GM23338 (cell line): ENCODE data around the gene FRYL. TPM values are rescaled to one million over a fixed set of nuclear protein-coding genes. Genes with fewer than 3 reads are reported as not detected.

Source experiments
- ATAC-seq: fragments of 200-7000 bp; cut with Tn5 transposase; 3 replicates; pipeline ENCODE4 v1.9.1; 2020
- DNase-seq: peaks from one replicate; pipeline ENCODE4 v3.0.0-alpha.2; 2015; ENCODE audit warnings: low spot score
- H2AFZ ChIP-seq: fragments of 200-600 bp; sonication (generic); 2 replicates; pipeline ENCODE4 v1.8.0; 2016; ENCODE audit warnings: antibody characterized with exemption, mild to moderate bottlenecking, moderate library complexity
- H3F3A ChIP-seq: fragments of 200-600 bp; sonication (generic); replicated peaks from 2 replicates; pipeline ENCODE4 v1.8.0; 2017; ENCODE audit warnings: antibody characterized with exemption, mixed run types, low read depth
- H3K27ac ChIP-seq: fragments of 200-600 bp; sonication (generic); 2 replicates; pipeline ENCODE4 v1.6.1; 2016; ENCODE audit warnings: low read depth
- H3K27me3 ChIP-seq: fragments of 200-600 bp; sonication (generic); 2 replicates; pipeline ENCODE4 v1.8.0; 2016; ENCODE audit warnings: mild to moderate bottlenecking, mixed run types, moderate library complexity; ENCODE audit not compliant: insufficient read depth
- H3K36me3 ChIP-seq: fragments of 200-600 bp; sonication (generic); 2 replicates; pipeline ENCODE4 v1.8.0; 2016; ENCODE audit warnings: mild to moderate bottlenecking; ENCODE audit not compliant: insufficient read depth
- H3K4me1 ChIP-seq: fragments of 200-600 bp; sonication (generic); 2 replicates; pipeline ENCODE4 v1.8.0; 2016; ENCODE audit warnings: mild to moderate bottlenecking, moderate library complexity; ENCODE audit not compliant: insufficient read depth
- H3K4me2 ChIP-seq: fragments of 200-600 bp; sonication (generic); 2 replicates; pipeline ENCODE4 v1.7.1; 2017; ENCODE audit warnings: mixed run types
- H3K4me3 ChIP-seq: fragments of 200-600 bp; sonication (generic); 2 replicates; pipeline ENCODE4 v1.6.1; 2016; ENCODE audit warnings: mixed run types
- H3K79me2 ChIP-seq: fragments of 200-600 bp; sonication (generic); replicated peaks from 2 replicates; pipeline ENCODE4 v1.8.0; 2017; ENCODE audit warnings: mild to moderate bottlenecking; ENCODE audit not compliant: insufficient read depth
- H3K9me2 ChIP-seq: fragments of 200-600 bp; sonication (generic); 2 replicates; pipeline ENCODE4 v1.8.0; 2017; ENCODE audit not compliant: insufficient read depth
- H4K20me1 ChIP-seq: fragments of 200-600 bp; sonication (generic); replicated peaks from 2 replicates; pipeline ENCODE4 v1.8.0; 2017; ENCODE audit warnings: mild to moderate bottlenecking; ENCODE audit not compliant: insufficient read depth
- H3K27ac Mint-ChIP-seq: 2 replicates; pipeline ENCODE4 v1.8.0; 2020; ENCODE audit warnings: inconsistent platforms, mild to moderate bottlenecking, moderate library complexity, mixed read lengths
- H3K27me3 Mint-ChIP-seq: 3 replicates; pipeline ENCODE4 v1.8.0; 2022; ENCODE audit warnings: low read depth, mild to moderate bottlenecking, moderate library complexity, mixed read lengths, inconsistent platforms; ENCODE audit not compliant: insufficient read depth, poor library complexity
- H3K36me3 Mint-ChIP-seq: 3 replicates; pipeline ENCODE4 v1.8.0; 2021; ENCODE audit warnings: low read depth, mild to moderate bottlenecking, inconsistent platforms, moderate library complexity, mixed read lengths
- H3K4me1 Mint-ChIP-seq: 3 replicates; pipeline ENCODE4 v1.8.0; 2020; ENCODE audit warnings: mild to moderate bottlenecking, inconsistent platforms, mixed read lengths
- H3K4me3 Mint-ChIP-seq: 3 replicates; pipeline ENCODE4 v1.8.0; 2021; ENCODE audit warnings: moderate library complexity, mild to moderate bottlenecking, inconsistent platforms, mixed read lengths
- H3K9me3 Mint-ChIP-seq: 3 replicates; pipeline ENCODE4 v1.8.0; 2020; ENCODE audit warnings: moderate library complexity, mild to moderate bottlenecking, inconsistent platforms, mixed read lengths
- CREB1 ChIP-seq: fragments of 250-450 bp; sonication (Bioruptor Pico); IDR thresholded peaks from 2 replicates; pipeline ENCODE4 v1.5.0; 2020; ENCODE audit warnings: low read depth, mild to moderate bottlenecking, moderate library complexity
- ETS1 ChIP-seq: IDR thresholded peaks from 2 replicates; pipeline ENCODE4 v1.6.1; 2016; ENCODE audit warnings: antibody characterized with exemption
- EZH2 ChIP-seq: fragments of 200-600 bp; sonication (generic); IDR thresholded peaks from one replicate; pipeline ENCODE4 v1.8.0; 2017; ENCODE audit warnings: antibody characterized with exemption, mild to moderate bottlenecking, low read depth; ENCODE audit not compliant: unreplicated experiment
- EZH2phosphoT487 ChIP-seq: fragments of 200-600 bp; sonication (generic); IDR thresholded peaks from one replicate; pipeline ENCODE4 v1.8.1; 2018; ENCODE audit warnings: antibody characterized with exemption; ENCODE audit not compliant: unreplicated experiment
- JUNB ChIP-seq: IDR thresholded peaks from one replicate; pipeline ENCODE4 v1.6.1; 2016; ENCODE audit warnings: antibody characterized with exemption; ENCODE audit not compliant: unreplicated experiment
- NANOG ChIP-seq: IDR thresholded peaks from 2 replicates; pipeline ENCODE4 v1.6.1; 2016; ENCODE audit warnings: antibody characterized with exemption, borderline replicate concordance
- POLR2AphosphoS5 ChIP-seq: IDR thresholded peaks from 2 replicates; pipeline ENCODE4 v1.6.1; 2016; ENCODE audit warnings: antibody characterized with exemption, low read depth
- STAT1 ChIP-seq: IDR thresholded peaks from one replicate; pipeline ENCODE4 v1.6.1; 2016; ENCODE audit warnings: antibody characterized with exemption; ENCODE audit not compliant: unreplicated experiment
- ZNF114 ChIP-seq: fragments of 250-450 bp; sonication (Bioruptor Pico); IDR thresholded peaks from 2 replicates; pipeline ENCODE4 v1.5.0; 2020; ENCODE audit warnings: mild to moderate bottlenecking, moderate library complexity
- ZNF331 ChIP-seq: fragments of 250-450 bp; sonication (Bioruptor Pico); IDR thresholded peaks from 2 replicates; pipeline ENCODE4 v1.5.0; 2020; ENCODE audit warnings: low read depth, mild to moderate bottlenecking, moderate library complexity
- ZNF462 ChIP-seq: fragments of 250-450 bp; sonication (Bioruptor Pico); IDR thresholded peaks from 2 replicates; pipeline ENCODE4 v1.5.0; 2020; ENCODE audit warnings: mild to moderate bottlenecking, moderate library complexity
- polyA plus RNA-seq: library from polyadenylated mRNA; unstranded; fragments of >200 nt; fragmentation: Nextera tagmentation; extraction: Ambion mirVana; gene quantifications from 2 replicates; pipeline ENCODE4 v1.2.1, GENCODE V29; 2016
- total RNA-seq: library from RNA; depleted of rRNA; stranded (reverse); fragments of >200 nt; shearing (Covaris generic); gene quantifications from 2 replicates; pipeline ENCODE4 v1.2.3, GENCODE V29; 2014
- TF ChIP-seq, protein P1 (sequence below): IDR thresholded peaks from one replicate; pipeline ENCODE4 v1.6.1; 2018; ENCODE audit warnings: antibody characterized with exemption; ENCODE audit not compliant: unreplicated experiment
- TF ChIP-seq, protein P2 (sequence below), 2 experiments: fragments of 200-600 bp in 1 of 2; sonication (generic) in 1 of 2; conservative IDR thresholded peaks; 2 replicates each; pipeline versions ENCODE4 v1.5.1 to v1.6.1; 2016 to 2017; ENCODE audit warnings: antibody characterized with exemption in 2 of 2, low read depth in 2 of 2, mild to moderate bottlenecking in 2 of 2, moderate library complexity in 1 of 2

FRYL gene
- total and polyA plus RNA-seq, 2 experiments from 2014 or later: 30.7 to 53.3 TPM

DNA sequence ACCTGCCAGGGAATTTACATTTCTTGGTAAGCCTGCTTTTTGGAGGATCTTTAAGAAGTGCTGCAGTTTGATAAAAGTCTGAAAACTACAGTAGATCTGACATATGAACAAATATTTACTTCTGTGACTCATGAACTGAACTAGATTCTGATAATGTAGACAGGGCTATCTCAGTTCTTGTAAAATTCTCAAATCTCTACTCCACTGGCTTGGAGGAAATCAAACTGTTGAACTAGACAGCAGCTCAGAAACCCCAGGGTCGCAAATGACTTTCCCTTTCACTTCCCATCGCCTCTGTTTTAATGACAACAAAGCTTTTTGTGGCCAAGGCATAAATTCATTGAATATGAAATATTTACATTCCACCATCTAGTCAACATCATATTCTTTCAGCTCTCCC lies 35.4 kb upstream of the FRYL start (continued):
- TF ChIP-seq STAT1 (no peak), ZNF331 (no peak), JUNB (no peak)

DNA sequence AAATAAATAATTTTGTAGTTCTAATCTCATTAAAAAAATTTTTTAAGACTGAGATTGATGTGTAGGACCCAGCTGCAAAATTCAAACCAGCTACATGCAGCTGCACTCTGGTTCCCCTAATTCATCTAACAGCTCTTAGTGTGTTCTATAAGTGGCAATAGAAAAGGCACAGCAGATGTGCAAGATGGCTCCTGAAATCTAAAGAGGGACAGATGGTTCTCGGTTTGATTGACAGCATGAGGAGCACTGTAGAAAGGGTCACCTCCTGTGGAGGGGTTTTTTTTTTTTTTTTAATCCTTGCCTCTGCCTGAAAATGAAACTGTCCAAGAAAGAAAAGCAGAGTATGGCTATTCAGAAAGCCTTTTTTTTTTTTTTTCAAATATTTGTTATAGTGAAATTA lies 33.9 kb upstream of the FRYL start:
- Histone ChIP-seq H3K27ac (no peak overlapping the region), H3K36me3 (no peaks in the 10 kb centered on the region), H3K4me3 (no peak overlapping the region), H2AFZ (no peak overlapping the region), H3K27me3 (no peaks in the 10 kb centered on the region), H3K4me2 (no peak overlapping the region), H3K9me2 (no peaks in the 10 kb centered on the region), H3K79me2 (no peaks in the 10 kb centered on the region), H3F3A (no peaks in the 10 kb centered on the region), H4K20me1 (no peaks in the 10 kb centered on the region), H3K4me1 (peaks cover 5% of the 10 kb centered on the region; the same call in 1 of the 2 replicates)
- Mint-ChIP-seq H3K4me1 (peaks cover 8% of the 10 kb centered on the region; the same call in 2 of the 3 replicates), H3K36me3 (no peaks in the 10 kb centered on the region), H3K27me3 (no peaks in the 10 kb centered on the region), H3K27ac (no peak overlapping the region), H3K4me3 (no peak overlapping the region), H3K9me3 (no peaks in the 10 kb centered on the region; the same call in 2 of the 3 replicates)
- DNase-seq (no peak), ATAC-seq (no peak)
- TF ChIP-seq POLR2AphosphoS5 (no peak), ETS1 (no peak), ZNF114 (CRISPR knock-in tag) (no peak), JUNB (no peak), EZH2phosphoT487 (no peak), NANOG (no peak), ZNF331 (no peak), ZNF462 (CRISPR knock-in tag) (no peak), STAT1 (no peak), CREB1 (CRISPR knock-in tag) (no peak), EZH2 (no peak)
- TF ChIP-seq, protein P1, sequence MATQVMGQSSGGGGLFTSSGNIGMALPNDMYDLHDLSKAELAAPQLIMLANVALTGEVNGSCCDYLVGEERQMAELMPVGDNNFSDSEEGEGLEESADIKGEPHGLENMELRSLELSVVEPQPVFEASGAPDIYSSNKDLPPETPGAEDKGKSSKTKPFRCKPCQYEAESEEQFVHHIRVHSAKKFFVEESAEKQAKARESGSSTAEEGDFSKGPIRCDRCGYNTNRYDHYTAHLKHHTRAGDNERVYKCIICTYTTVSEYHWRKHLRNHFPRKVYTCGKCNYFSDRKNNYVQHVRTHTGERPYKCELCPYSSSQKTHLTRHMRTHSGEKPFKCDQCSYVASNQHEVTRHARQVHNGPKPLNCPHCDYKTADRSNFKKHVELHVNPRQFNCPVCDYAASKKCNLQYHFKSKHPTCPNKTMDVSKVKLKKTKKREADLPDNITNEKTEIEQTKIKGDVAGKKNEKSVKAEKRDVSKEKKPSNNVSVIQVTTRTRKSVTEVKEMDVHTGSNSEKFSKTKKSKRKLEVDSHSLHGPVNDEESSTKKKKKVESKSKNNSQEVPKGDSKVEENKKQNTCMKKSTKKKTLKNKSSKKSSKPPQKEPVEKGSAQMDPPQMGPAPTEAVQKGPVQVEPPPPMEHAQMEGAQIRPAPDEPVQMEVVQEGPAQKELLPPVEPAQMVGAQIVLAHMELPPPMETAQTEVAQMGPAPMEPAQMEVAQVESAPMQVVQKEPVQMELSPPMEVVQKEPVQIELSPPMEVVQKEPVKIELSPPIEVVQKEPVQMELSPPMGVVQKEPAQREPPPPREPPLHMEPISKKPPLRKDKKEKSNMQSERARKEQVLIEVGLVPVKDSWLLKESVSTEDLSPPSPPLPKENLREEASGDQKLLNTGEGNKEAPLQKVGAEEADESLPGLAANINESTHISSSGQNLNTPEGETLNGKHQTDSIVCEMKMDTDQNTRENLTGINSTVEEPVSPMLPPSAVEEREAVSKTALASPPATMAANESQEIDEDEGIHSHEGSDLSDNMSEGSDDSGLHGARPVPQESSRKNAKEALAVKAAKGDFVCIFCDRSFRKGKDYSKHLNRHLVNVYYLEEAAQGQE: no peak
- TF ChIP-seq, protein P2, sequence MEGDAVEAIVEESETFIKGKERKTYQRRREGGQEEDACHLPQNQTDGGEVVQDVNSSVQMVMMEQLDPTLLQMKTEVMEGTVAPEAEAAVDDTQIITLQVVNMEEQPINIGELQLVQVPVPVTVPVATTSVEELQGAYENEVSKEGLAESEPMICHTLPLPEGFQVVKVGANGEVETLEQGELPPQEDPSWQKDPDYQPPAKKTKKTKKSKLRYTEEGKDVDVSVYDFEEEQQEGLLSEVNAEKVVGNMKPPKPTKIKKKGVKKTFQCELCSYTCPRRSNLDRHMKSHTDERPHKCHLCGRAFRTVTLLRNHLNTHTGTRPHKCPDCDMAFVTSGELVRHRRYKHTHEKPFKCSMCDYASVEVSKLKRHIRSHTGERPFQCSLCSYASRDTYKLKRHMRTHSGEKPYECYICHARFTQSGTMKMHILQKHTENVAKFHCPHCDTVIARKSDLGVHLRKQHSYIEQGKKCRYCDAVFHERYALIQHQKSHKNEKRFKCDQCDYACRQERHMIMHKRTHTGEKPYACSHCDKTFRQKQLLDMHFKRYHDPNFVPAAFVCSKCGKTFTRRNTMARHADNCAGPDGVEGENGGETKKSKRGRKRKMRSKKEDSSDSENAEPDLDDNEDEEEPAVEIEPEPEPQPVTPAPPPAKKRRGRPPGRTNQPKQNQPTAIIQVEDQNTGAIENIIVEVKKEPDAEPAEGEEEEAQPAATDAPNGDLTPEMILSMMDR (conservative IDR thresholded peaks at IDR 0.05; ENCODE audit: low read depth in 2 of 2): no peak
